Retinal pigment epithelial cell (primary cell): ENCODE measurements around the gene ABCA7.
A peak's percentile ranks its signal among the peaks of the same experiment; 100 is the strongest.

Source experiments
- DNase-seq: peaks from one replicate; pipeline ENCODE4 v3.0.0-alpha.2; 2010; ENCODE audit warnings: low read depth
- H3K4me3 ChIP-seq: 2 replicates; pipeline ENCODE4 v1.5.1; 2011; ENCODE audit warnings: mild to moderate bottlenecking, low read length, control low read depth, moderate library complexity
- TF ChIP-seq, protein P1 (sequence below): conservative IDR thresholded peaks from 2 replicates; pipeline ENCODE4 v1.5.1; 2011; ENCODE audit warnings: low read depth, low read length, control low read depth, inconsistent platforms

The ABCA7 gene

GRCh38 chr19:998064-998463 lies 41.8 kb upstream of the ABCA7 start:
- no peak for DNase-seq
- H3K4me3 ChIP-seq: no peak overlapping the region
- TF ChIP-seq, protein P1, sequence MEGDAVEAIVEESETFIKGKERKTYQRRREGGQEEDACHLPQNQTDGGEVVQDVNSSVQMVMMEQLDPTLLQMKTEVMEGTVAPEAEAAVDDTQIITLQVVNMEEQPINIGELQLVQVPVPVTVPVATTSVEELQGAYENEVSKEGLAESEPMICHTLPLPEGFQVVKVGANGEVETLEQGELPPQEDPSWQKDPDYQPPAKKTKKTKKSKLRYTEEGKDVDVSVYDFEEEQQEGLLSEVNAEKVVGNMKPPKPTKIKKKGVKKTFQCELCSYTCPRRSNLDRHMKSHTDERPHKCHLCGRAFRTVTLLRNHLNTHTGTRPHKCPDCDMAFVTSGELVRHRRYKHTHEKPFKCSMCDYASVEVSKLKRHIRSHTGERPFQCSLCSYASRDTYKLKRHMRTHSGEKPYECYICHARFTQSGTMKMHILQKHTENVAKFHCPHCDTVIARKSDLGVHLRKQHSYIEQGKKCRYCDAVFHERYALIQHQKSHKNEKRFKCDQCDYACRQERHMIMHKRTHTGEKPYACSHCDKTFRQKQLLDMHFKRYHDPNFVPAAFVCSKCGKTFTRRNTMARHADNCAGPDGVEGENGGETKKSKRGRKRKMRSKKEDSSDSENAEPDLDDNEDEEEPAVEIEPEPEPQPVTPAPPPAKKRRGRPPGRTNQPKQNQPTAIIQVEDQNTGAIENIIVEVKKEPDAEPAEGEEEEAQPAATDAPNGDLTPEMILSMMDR: no peak

- no peak overlapping the region for H3K4me3 ChIP-seq
- TF ChIP-seq, protein P1: no peak
- DNase-seq: no peak
Measured at GRCh38 chr19:999379-999719, 40.6 kb upstream of the ABCA7 start.

GRCh38 chr19:1000095-1000494 lies 39.8 kb upstream of the ABCA7 start, which contains the start of gene GRIN3B:
TSS of gene GRIN3B (plus strand) at chr19:1000419. CDS start at chr19:1000438, 19 bp downstream.
- no peak for DNase-seq
- no peak within 1 kb of the TSS for H3K4me3 ChIP-seq
- TF ChIP-seq, protein P1: peak; percentile 56

DNA sequence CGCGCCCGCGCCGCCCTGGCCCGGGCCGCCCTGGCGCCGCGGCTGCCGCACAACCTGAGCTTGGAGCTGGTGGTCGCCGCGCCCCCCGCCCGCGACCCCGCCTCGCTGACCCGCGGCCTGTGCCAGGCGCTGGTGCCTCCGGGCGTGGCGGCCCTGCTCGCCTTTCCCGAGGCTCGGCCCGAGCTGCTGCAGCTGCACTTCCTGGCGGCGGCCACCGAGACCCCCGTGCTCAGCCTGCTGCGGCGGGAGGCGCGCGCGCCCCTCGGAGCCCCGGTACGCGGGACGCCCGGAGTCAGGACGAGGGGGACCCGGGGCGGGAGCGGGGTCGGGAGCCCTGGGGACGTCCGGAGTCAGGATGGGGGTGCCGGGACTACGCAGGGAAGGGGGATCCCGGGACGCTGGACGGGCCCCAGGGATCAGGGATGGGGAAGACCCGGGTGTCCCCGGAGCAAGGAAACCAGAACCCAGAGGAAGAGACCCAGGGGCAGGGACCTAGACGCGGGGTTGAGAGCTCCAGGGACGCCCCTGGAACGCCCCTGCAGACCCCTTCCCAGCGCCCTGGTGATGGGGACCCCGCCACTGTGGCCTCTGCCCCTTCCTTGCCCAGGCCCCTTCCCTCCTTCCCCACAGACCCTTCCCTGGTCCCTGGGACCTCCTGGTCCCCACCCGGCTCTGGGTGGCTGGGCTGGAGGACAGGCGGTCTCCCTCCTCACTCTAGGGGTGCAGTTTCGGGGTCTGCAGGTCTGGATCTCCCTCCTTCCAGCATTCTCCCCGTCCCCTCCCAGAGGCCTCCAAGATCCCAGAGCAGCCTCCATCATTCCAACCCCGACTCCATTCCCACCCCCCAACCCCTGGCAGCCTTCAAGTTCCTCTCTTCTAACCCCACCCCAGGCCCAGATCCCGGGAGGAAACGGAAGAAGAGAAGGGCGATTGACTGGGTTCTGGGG lies 39.0 kb upstream of the ABCA7 start:
- DNase-seq: no peak
- no peak overlapping the region for H3K4me3 ChIP-seq
- TF ChIP-seq, protein P1: no peak

GRCh38 chr19:1001538-1002166 lies 38.3 kb upstream of the ABCA7 start:
- no peak overlapping the region for H3K4me3 ChIP-seq
- DNase-seq: no peak
- TF ChIP-seq, protein P1: peak; percentile 80

- no peak for DNase-seq
- TF ChIP-seq, protein P1: no peak
- no peak overlapping the region for H3K4me3 ChIP-seq
Measured at GRCh38 chr19:1002600-1002999, 37.3 kb upstream of the ABCA7 start.
